Breast epithelium (tissue), 3 donors: ENCODE measurements around the gene SLC38A9.

Experiments used
- CTCF ChIP-seq, 3 donors: fragments of 450-650 bp; IDR thresholded peaks; one replicate each; pipeline ENCODE4 v1.5.1; 2016 to 2017; ENCODE audit warnings: antibody characterized with exemption in 3 of 3, mild to moderate bottlenecking in 3 of 3, moderate library complexity in 3 of 3
- POLR2A ChIP-seq: fragments of 450-650 bp; IDR thresholded peaks from one replicate; pipeline ENCODE4 v1.6.1; 2016; ENCODE audit warnings: antibody characterized with exemption, mild to moderate bottlenecking, moderate library complexity
- POLR2AphosphoS5 ChIP-seq, 3 donors: sonication (generic); formaldehyde crosslinking; IDR thresholded peaks; one replicate each; pipeline ENCODE4 v1.6.1; 2017; ENCODE audit warnings: antibody characterized with exemption in 3 of 3

- TF ChIP-seq POLR2A (no peak), CTCF (IDR thresholded peaks at IDR 0.05) (no peak), POLR2AphosphoS5 (IDR thresholded peaks at IDR 0.05) (no peak)
These were observed 559 bp downstream of the SLC38A9 start for GRCh38 chr5:55711507-55712022.
